H1 (cell line): ENCODE results near the gene TAC4.

ENCODE experiments used
- CTCF ChIP-seq, 3 experiments: IDR thresholded peaks; 1 replicate in 2 of 3; 2 replicates in 1 of 3; pipeline versions ENCODE4 v1.5.1 to v1.6.1; 2011; ENCODE audit warnings: low read length in 3 of 3, mild to moderate bottlenecking in 3 of 3, inconsistent platforms in 2 of 3, low read depth in 1 of 3, moderate library complexity in 1 of 3; ENCODE audit not compliant: insufficient read depth in 1 of 3; ENCODE audit errors: control extremely low read depth in 1 of 3
- EGR1 ChIP-seq: IDR thresholded peaks from 2 replicates; pipeline ENCODE4 v1.6.1; 2011; ENCODE audit warnings: low read depth, low read length, borderline replicate concordance
- EP300 ChIP-seq, 2 experiments: IDR thresholded peaks; 1 replicate in 1 of 2; 2 replicates in 1 of 2; pipeline ENCODE4 v1.6.1; 2011 to 2012; ENCODE audit warnings: low read depth in 2 of 2, low read length in 2 of 2, mild to moderate bottlenecking in 2 of 2, borderline replicate concordance in 1 of 2, inconsistent platforms in 1 of 2, moderate library complexity in 1 of 2
- EZH2 ChIP-seq: fragments of 200-600 bp; sonication (generic); IDR thresholded peaks from 2 replicates; pipeline ENCODE4 v1.7.1; 2012; ENCODE audit warnings: low read depth, mild to moderate bottlenecking, moderate library complexity, low read length, inconsistent platforms; ENCODE audit not compliant: severe bottlenecking
- RNF2 ChIP-seq: fragments of 200-900, 300-1000 bp; sonication (generic); IDR thresholded peaks from 2 replicates; pipeline ENCODE4 v1.7.1; 2016; ENCODE audit warnings: borderline replicate concordance, low read depth, mild to moderate bottlenecking, antibody characterized with exemption, low read length; ENCODE audit not compliant: poor library complexity, severe bottlenecking; ENCODE audit errors: missing control alignments

- no peak for TF ChIP-seq RNF2
- TF ChIP-seq EP300 (IDR thresholded peaks at IDR 0.05; ENCODE audit: borderline replicate concordance in 1 of 2, low read depth in 2 of 2, low read length in 2 of 2) = no peak
- no peak for TF ChIP-seq EGR1
- no peak for TF ChIP-seq CTCF (IDR thresholded peaks at IDR 0.05; ENCODE audit: control extremely low read depth in 1 of 3, insufficient read depth in 1 of 3, low read depth in 1 of 3, low read length in 3 of 3)
- no peak for TF ChIP-seq EZH2
These were observed 43.4 kb upstream of the TAC4 start for GRCh38 chr17:49891271-49891670.
